HepG2 (cell line): Measurements from ENCODE around the gene ACTG2. TPM values are rescaled to one million over a fixed set of nuclear protein-coding genes. Genes with fewer than 3 reads are reported as not detected.

Source experiments
- ATAC-seq: fragments of 200-7000 bp; cut with Tn5 transposase; 3 replicates; pipeline ENCODE4 v1.9.1; 2020; ENCODE audit warnings: mild to moderate bottlenecking, moderate library complexity
- BruUV-seq: library from RNA; stranded (reverse); fragments of 400-500 nt; replicated peaks from 2 replicates; lab custom pipeline; 2021; lab: Mats Ljungman, UMichigan
- CTCF ChIA-PET: fragments of 300-600 bp; formaldehyde crosslinking; extraction: SDS; loops from one replicate; lab custom pipeline; 2021; ENCODE audit warnings: low total read pairs, inconsistent platforms, low intra/inter-chr PET ratio; lab: Yijun Ruan, JAX
- POLR2A ChIA-PET: fragments of 350-600 bp; sonication (Branson Sonifier 250); formaldehyde crosslinking; loops from one replicate; lab custom pipeline; 2020; ENCODE audit warnings: antibody characterized with exemption, inconsistent platforms; lab: Yijun Ruan, JAX
- DNase-seq: peaks from one replicate; pipeline ENCODE4 v3.0.0-alpha.2; 2015; ENCODE audit warnings: low spot score
- FAIRE-seq: peaks from 3 replicates; lab custom pipeline; 2011; peaks lifted over from hg19 to GRCh38; lab: Jason Lieb, UNC
- H2AFZ ChIP-seq: one replicate; pipeline ENCODE4 v1.6.1; 2011; ENCODE audit warnings: low read length, inconsistent platforms
- H3K27ac ChIP-seq: fragments of 300-600 bp; 3 replicates; pipeline ENCODE4 v1.8.0; 2011; ENCODE audit warnings: mixed run types, mild to moderate bottlenecking, mixed read lengths, low read length, inconsistent platforms; ENCODE audit not compliant: insufficient read depth; ENCODE audit errors: extremely low read length
- H3K27me3 ChIP-seq, 2 experiments: fragments of 200-600 bp in 1 of 2; 2 replicates in 1 of 2; 3 replicates in 1 of 2; pipeline versions ENCODE4 v1.6.0 to v1.8.0; 2011; ENCODE audit warnings: low read length in 2 of 2, mild to moderate bottlenecking in 2 of 2, moderate library complexity in 2 of 2, inconsistent platforms in 1 of 2; ENCODE audit not compliant: insufficient read depth in 2 of 2, control insufficient read depth in 1 of 2
- H3K36me3 ChIP-seq, 2 experiments: fragments of 200-600 bp in 1 of 2; replicated peaks in 1 of 2; 2 replicates in 1 of 2; 3 replicates in 1 of 2; pipeline versions ENCODE4 v1.5.1 to v1.8.0; 2011; ENCODE audit warnings: low read length in 2 of 2, inconsistent platforms in 1 of 2; ENCODE audit not compliant: insufficient read depth in 2 of 2, control insufficient read depth in 1 of 2
- H3K4me1 ChIP-seq: 2 replicates; pipeline ENCODE4 v1.5.1; 2012; ENCODE audit warnings: low read length, inconsistent platforms; ENCODE audit not compliant: insufficient read depth
- H3K4me2 ChIP-seq: 2 replicates; pipeline ENCODE4 v1.6.0; 2011; ENCODE audit warnings: low read depth, low read length, inconsistent platforms
- H3K4me3 ChIP-seq, 3 experiments: fragments of 200-600 bp in 1 of 3; sonication (generic), shearing (Covaris generic) in 1 of 3; replicated peaks in 1 of 3; 2 replicates each; pipeline ENCODE4 v1.5.1; 2011 to 2016; ENCODE audit warnings: low read length in 3 of 3, inconsistent platforms in 2 of 3, low read depth in 2 of 3, mild to moderate bottlenecking in 2 of 3, control low read depth in 1 of 3, mixed read lengths in 1 of 3; ENCODE audit not compliant: insufficient read depth in 1 of 3
- H3K79me2 ChIP-seq: one replicate; pipeline ENCODE4 v1.6.1; 2011; ENCODE audit warnings: low read length, inconsistent platforms; ENCODE audit not compliant: insufficient read depth
- H3K9ac ChIP-seq: 2 replicates; pipeline ENCODE4 v1.6.0; 2011; ENCODE audit warnings: mild to moderate bottlenecking, low read depth, low read length, inconsistent platforms; ENCODE audit not compliant: insufficient read depth
- H3K9me3 ChIP-seq: 2 replicates; pipeline ENCODE4 v1.5.1; 2012; ENCODE audit warnings: mild to moderate bottlenecking, low read length
- H4K20me1 ChIP-seq: 2 replicates; pipeline ENCODE4 v1.6.0; 2011; ENCODE audit warnings: inconsistent platforms, mild to moderate bottlenecking, low read length, moderate library complexity; ENCODE audit not compliant: insufficient read depth
- DPF2 ChIP-seq: sonication (generic); formaldehyde crosslinking; IDR thresholded peaks from 2 replicates; pipeline ENCODE4 v1.4.0; 2020; ENCODE audit warnings: mild to moderate bottlenecking, low read depth, missing genetic modification reagents, borderline replicate concordance
- ZNF281 ChIP-seq: sonication (generic); formaldehyde crosslinking; IDR thresholded peaks from 2 replicates; pipeline ENCODE4 v1.4.0; 2020; ENCODE audit warnings: missing genetic modification reagents, borderline replicate concordance
- ZNF792 ChIP-seq: IDR thresholded peaks from 2 replicates; pipeline ENCODE4 v1.6.1; 2016
- ZSCAN21 ChIP-seq: sonication (generic); formaldehyde crosslinking; IDR thresholded peaks from 2 replicates; pipeline ENCODE4 v1.8.0; 2022; ENCODE audit warnings: mild to moderate bottlenecking, missing genetic modification reagents, moderate library complexity, borderline replicate concordance
- in situ Hi-C: cut with HindIII; loops from 2 replicates; pipeline ENCODE4 v1.10.0; 2017; ENCODE audit warnings: low pct_unique_long_range_greater_than_20kb; ENCODE audit not compliant: extremely low pct_ligation_motif_present
- intact Hi-C: fragments of 100-400 bp; cut with micrococcal nuclease; formaldehyde crosslinking; loops from one replicate; pipeline ENCODE4 v1.10.0; 2022; ENCODE audit not compliant: unreplicated experiment
- polyA plus RNA-seq, 8 experiments: library from polyadenylated mRNA; depleted of rRNA in 3 of 8; stranded (reverse) in 7 of 8; unstranded in 1 of 8; fragments of >200 nt; fragmentation: Illumina TruSeq in 4 of 8; extraction: Trizol in 4 of 8; gene quantifications; 2 replicates each; pipeline versions ENCODE4 v1.2.1 to v1.2.3, GENCODE V29; 2011 to 2016; ENCODE audit warnings: low read depth in 4 of 8, missing spikeins in 1 of 8, mixed read lengths in 1 of 8; ENCODE audit not compliant: insufficient read depth in 1 of 8
- total RNA-seq, 5 experiments: library from RNA; depleted of rRNA; stranded (reverse); fragments of >200 nt; fragmentation: Illumina TruSeq; extraction: Trizol; gene quantifications; 2 replicates each; pipeline ENCODE4 v1.2.3, GENCODE V29; 2016; ENCODE audit warnings: low read depth in 1 of 5

ACTG2 gene
- total and polyA plus RNA-seq, 2 of the 13 experiments (the other 11 are each of a cell fraction or from before 2014, with no cell fraction given): 0.13 TPM; not detected in 1

- CTCF ChIA-PET: no interaction called here
- Histone ChIP-seq H3K27me3 (no peaks in the 10 kb centered on the region), H3K36me3 (peaks cover 19 to 68% of the 10 kb centered on the region in 2 experiments), H3K4me3 (no peak overlapping the region), H3K9ac (no peak overlapping the region), H3K79me2 (no peaks in the 10 kb centered on the region), H4K20me1 (no peaks in the 10 kb centered on the region), H3K9me3 (no peaks in the 10 kb centered on the region), H2AFZ (no peak overlapping the region), H3K27ac (no peak overlapping the region), H3K4me2 (no peak overlapping the region), H3K4me1 (no peaks in the 10 kb centered on the region)
- BruUV-seq: no TSS peak
- no peak for TF ChIP-seq ZSCAN21 (CRISPR knock-in tag)
- no peak for TF ChIP-seq ZNF792 (CRISPR knock-in tag)
- no peak for TF ChIP-seq DPF2 (CRISPR knock-in tag)
- no peak for TF ChIP-seq ZNF281 (CRISPR knock-in tag)
- POLR2A ChIA-PET: interaction anchor here (0.6 to 0.9 kb wide), 2 partner anchors 14 to 294 kb away, joined by 3 to 4 read pairs; no protein-coding TSS in a partner anchor
- in situ Hi-C loops (no loop called here), intact Hi-C loops (no loop called here)
- FAIRE-seq (no peak), ATAC-seq (no peak), DNase-seq (no peak)
Measured at GRCh38 chr2:73856214-73856613, 36.6 kb upstream of the ACTG2 start.
